HG03558 (cell line): ENCODE results near the gene EEFSEC.

ENCODE experiments used
- ATAC-seq: cut with Tn5 transposase; IDR thresholded peaks from one replicate; pipeline ENCODE4 v1.9.1; 2021; ENCODE audit warnings: moderate number of reproducible peaks; ENCODE audit not compliant: unreplicated experiment; ENCODE audit errors: extremely low read depth

EEFSEC gene

GRCh38 chr3:128238184-128238489, 84.9 kb downstream of the EEFSEC start:
- ATAC-seq, result no peak

- no peak for ATAC-seq
Measured at GRCh38 chr3:128239304-128239703, 86.0 kb downstream of the EEFSEC start.

GRCh38 chr3:128240232-128240631, 87.0 kb downstream of the EEFSEC start:
- ATAC-seq, result no peak

GRCh38 chr3:128241741-128242140, 88.5 kb downstream of the EEFSEC start:
- ATAC-seq, result no peak

GRCh38 chr3:128242818-128243601, 89.7 kb downstream of the EEFSEC start:
- ATAC-seq, result no peak

- ATAC-seq, result no peak
Measured at GRCh38 chr3:128243602-128244504, 90.6 kb downstream of the EEFSEC start.

GRCh38 chr3:128245460-128245859, 92.2 kb downstream of the EEFSEC start:
- no peak for ATAC-seq

- ATAC-seq, result no peak
Measured at GRCh38 chr3:128247666-128248409, 94.6 kb downstream of the EEFSEC start.

GRCh38 chr3:128252083-128252482, 98.8 kb downstream of the EEFSEC start:
- ATAC-seq, result no peak

GRCh38 chr3:128253150-128253549, 99.9 kb downstream of the EEFSEC start:
- ATAC-seq, result no peak

GRCh38 chr3:128254066-128254590, 100.8 kb downstream of the EEFSEC start:
- no peak for ATAC-seq

GRCh38 chr3:128254967-128255366, 101.7 kb downstream of the EEFSEC start:
- no peak for ATAC-seq

- ATAC-seq, result no peak
Measured at GRCh38 chr3:128256131-128256530, 102.8 kb downstream of the EEFSEC start.

- no peak for ATAC-seq
Measured at GRCh38 chr3:128257632-128258031, 104.4 kb downstream of the EEFSEC start.

- no peak for ATAC-seq
Measured at GRCh38 chr3:128260275-128260674, 107.0 kb downstream of the EEFSEC start.

- ATAC-seq, result no peak
Measured at GRCh38 chr3:128262457-128262856, 109.2 kb downstream of the EEFSEC start.

GRCh38 chr3:128263118-128263517, 109.8 kb downstream of the EEFSEC start:
- no peak for ATAC-seq

GRCh38 chr3:128263946-128264345, 110.7 kb downstream of the EEFSEC start:
- ATAC-seq, result no peak

- no peak for ATAC-seq
Measured at GRCh38 chr3:128266453-128266852, 113.2 kb downstream of the EEFSEC start.

GRCh38 chr3:128267541-128267940, 114.3 kb downstream of the EEFSEC start:
- no peak for ATAC-seq
